Erythroblast (primary cell): ENCODE data around the gene CLTCL1.
"Not testable (repeated sequence)": the region's sequence is repeated elsewhere in the genome, so short reads cannot be mapped to it uniquely, and the experiment has no call there.

Source experiments
- GATA1 ChIP-seq: IDR thresholded peaks from 2 replicates; pipeline ENCODE4 v1.6.1; 2011; ENCODE audit warnings: low read depth, mild to moderate bottlenecking, control low read depth, low read length, moderate library complexity
- POLR2A ChIP-seq: IDR thresholded peaks from 2 replicates; pipeline ENCODE4 v1.6.1; 2011; ENCODE audit warnings: mild to moderate bottlenecking, low read length

- TF ChIP-seq POLR2A, GATA1: not testable (repeated sequence)
Measured at GRCh38 chr22:19158649-19159048, 132.9 kb downstream of the CLTCL1 start.
